H1 (cell line): ENCODE measurements around the gene HOXA11. TPM values are rescaled to one million over a fixed set of nuclear protein-coding genes. Genes with fewer than 3 reads are reported as not detected.

ENCODE experiments used
- BRCA1 ChIP-seq: IDR thresholded peaks from 2 replicates; pipeline ENCODE4 v1.6.1; 2012; ENCODE audit warnings: low read depth, low read length, improper control_type of control experiment
- CBX8 ChIP-seq: fragments of 300-800, 300-1000 bp; sonication (generic); IDR thresholded peaks from 2 replicates; pipeline ENCODE4 v1.7.1; 2016; ENCODE audit warnings: low read depth, low read length, borderline replicate concordance
- CTBP2 ChIP-seq: IDR thresholded peaks from 2 replicates; pipeline ENCODE4 v1.7.0; 2011; ENCODE audit warnings: borderline replicate concordance, mild to moderate bottlenecking, moderate library complexity, mixed read lengths, low read length; ENCODE audit not compliant: insufficient read depth, insufficient read length
- KDM1A ChIP-seq: fragments of 200-600, 300-600 bp; sonication (generic); IDR thresholded peaks from 2 replicates; pipeline ENCODE4 v1.7.1; 2016; ENCODE audit warnings: mild to moderate bottlenecking, low read length, borderline replicate concordance
- POLR2A ChIP-seq, 2 experiments: IDR thresholded peaks; 1 replicate in 1 of 2; 2 replicates in 1 of 2; pipeline ENCODE4 v1.6.1; 2011; ENCODE audit warnings: low read depth in 2 of 2, low read length in 2 of 2, mild to moderate bottlenecking in 2 of 2; ENCODE audit errors: control extremely low read depth in 1 of 2
- SAP30 ChIP-seq: fragments of 300-600 bp; sonication (generic); IDR thresholded peaks from 2 replicates; pipeline ENCODE4 v1.7.1; 2012; ENCODE audit warnings: low read length, moderate library complexity, mild to moderate bottlenecking, inconsistent platforms; ENCODE audit not compliant: insufficient read depth, insufficient replicate concordance
- SIX5 ChIP-seq: IDR thresholded peaks from 2 replicates; pipeline ENCODE4 v1.6.1; 2011; ENCODE audit warnings: mild to moderate bottlenecking, low read depth, low read length
- SRF ChIP-seq: IDR thresholded peaks from 2 replicates; pipeline ENCODE4 v1.6.1; 2011; ENCODE audit warnings: mild to moderate bottlenecking, low read depth, low read length, moderate library complexity
- SUZ12 ChIP-seq: fragments of 200-600 bp; sonication (generic); IDR thresholded peaks from 2 replicates; pipeline ENCODE4 v1.6.1; 2012; ENCODE audit warnings: mild to moderate bottlenecking, inconsistent platforms, low read length, moderate library complexity, mixed read lengths
- TCF12 ChIP-seq: IDR thresholded peaks from 2 replicates; pipeline ENCODE4 v1.6.1; 2011; ENCODE audit warnings: low read depth, mild to moderate bottlenecking, low read length
- TEAD4 ChIP-seq: IDR thresholded peaks from 2 replicates; pipeline ENCODE4 v1.6.1; 2012; ENCODE audit warnings: low read depth, low read length, inconsistent platforms, mixed read lengths
- polyA plus RNA-seq, 7 experiments: library from polyadenylated mRNA; depleted of rRNA in 3 of 7; stranded (reverse) in 5 of 7; unstranded in 2 of 7; fragments of >200 nt in 5 of 7; fragments of 200-250 nt in 2 of 7; gene quantifications; 1 replicate in 5 of 7; 2 replicates in 1 of 7; 4 replicates in 1 of 7; pipeline versions ENCODE4 v1.2.1 to v1.2.3, GENCODE V29; 2011 to 2013; ENCODE audit warnings: missing spikeins in 2 of 7, mixed read lengths in 2 of 7
- total RNA-seq: library from RNA; stranded (reverse); fragmentation: NEBNext Ultra II Directional; extraction: Animal tissue kit (Norgen Biotek cat#: 25700); gene quantifications from 2 replicates; pipeline ENCODE4 v1.2.1, GENCODE V29; 2021
- TF ChIP-seq, protein P1 (sequence below): IDR thresholded peaks from 2 replicates; pipeline ENCODE4 v1.6.1; 2012; ENCODE audit warnings: inconsistent platforms

Gene HOXA11
- total and polyA plus RNA-seq, 2 of the 8 experiments (the other 6 are each of a cell fraction or from before 2014, with no cell fraction given): not detected

DNA sequence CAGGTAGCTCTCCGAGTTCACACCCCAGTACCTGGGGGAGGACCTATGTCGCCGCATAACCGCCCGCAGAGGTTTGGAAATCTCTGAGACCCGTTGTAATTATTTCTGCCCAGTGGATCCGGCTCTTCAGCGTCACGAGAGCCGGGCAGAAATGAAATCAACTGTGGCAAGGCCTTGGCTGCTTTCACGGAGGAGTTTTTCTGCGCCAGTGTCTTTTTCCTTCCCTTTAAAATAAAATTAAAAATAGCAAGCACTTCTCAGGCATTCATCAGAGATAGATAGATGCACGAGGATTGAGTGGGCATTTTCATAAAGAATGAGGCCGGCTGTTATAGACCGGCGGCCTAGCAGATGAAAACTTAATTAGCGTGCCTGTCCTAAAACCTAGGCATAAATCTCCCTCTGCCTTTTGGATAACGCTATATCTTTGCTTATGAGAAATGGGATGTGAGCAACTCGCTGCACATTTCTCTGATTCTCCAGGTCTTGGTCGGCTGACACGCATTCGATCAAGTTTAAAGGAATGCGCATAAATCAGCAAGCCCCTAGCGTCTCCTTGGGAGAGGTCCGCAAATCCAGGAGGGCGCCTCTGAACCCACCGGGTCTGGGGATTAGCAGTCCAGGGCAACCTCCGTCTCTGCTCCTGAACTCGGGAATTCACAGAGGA is 8.4 kb upstream of the HOXA11 start (continued):
- no peak for TF ChIP-seq BRCA1
- no peak for TF ChIP-seq POLR2A (IDR thresholded peaks at IDR 0.05; ENCODE audit: control extremely low read depth in 1 of 2, low read depth in 2 of 2, low read length in 2 of 2)
- TF ChIP-seq, protein P1, sequence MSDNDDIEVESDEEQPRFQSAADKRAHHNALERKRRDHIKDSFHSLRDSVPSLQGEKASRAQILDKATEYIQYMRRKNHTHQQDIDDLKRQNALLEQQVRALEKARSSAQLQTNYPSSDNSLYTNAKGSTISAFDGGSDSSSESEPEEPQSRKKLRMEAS: no peak
- peak; percentile 90 for TF ChIP-seq SUZ12
- 0 out of 2 replicates have a peak, but pooled peaks have one; percentile 30 for TF ChIP-seq CBX8
- no peak for TF ChIP-seq SIX5
- TF ChIP-seq CTBP2: no peak
- TF ChIP-seq SAP30: no peak
- no peak for TF ChIP-seq SRF
- TF ChIP-seq TCF12: no peak
- no peak for TF ChIP-seq TEAD4
- no peak for TF ChIP-seq KDM1A
